HepG2 (cell line): ENCODE measurements around the gene ROBO3. TPM values are rescaled to one million over a fixed set of nuclear protein-coding genes. Genes with fewer than 3 reads are reported as not detected.

Experiments used
- ATAC-seq: fragments of 200-7000 bp; cut with Tn5 transposase; 3 replicates; pipeline ENCODE4 v1.9.1; 2020; ENCODE audit warnings: mild to moderate bottlenecking, moderate library complexity
- BruUV-seq: library from RNA; stranded (reverse); fragments of 400-500 nt; replicated peaks from 2 replicates; lab custom pipeline; 2021; lab: Mats Ljungman, UMichigan
- CTCF ChIA-PET: fragments of 300-600 bp; formaldehyde crosslinking; extraction: SDS; loops from one replicate; lab custom pipeline; 2021; ENCODE audit warnings: low total read pairs, inconsistent platforms, low intra/inter-chr PET ratio; lab: Yijun Ruan, JAX
- POLR2A ChIA-PET: fragments of 350-600 bp; sonication (Branson Sonifier 250); formaldehyde crosslinking; loops from one replicate; lab custom pipeline; 2020; ENCODE audit warnings: antibody characterized with exemption, inconsistent platforms; lab: Yijun Ruan, JAX
- DNase-seq: peaks from one replicate; pipeline ENCODE4 v3.0.0-alpha.2; 2015; ENCODE audit warnings: low spot score
- FAIRE-seq: peaks from 3 replicates; lab custom pipeline; 2011; peaks lifted over from hg19 to GRCh38; lab: Jason Lieb, UNC
- H2AFZ ChIP-seq: one replicate; pipeline ENCODE4 v1.6.1; 2011; ENCODE audit warnings: low read length, inconsistent platforms
- H3K27ac ChIP-seq: fragments of 300-600 bp; 3 replicates; pipeline ENCODE4 v1.8.0; 2011; ENCODE audit warnings: mixed run types, mild to moderate bottlenecking, mixed read lengths, low read length, inconsistent platforms; ENCODE audit not compliant: insufficient read depth; ENCODE audit errors: extremely low read length
- H3K27me3 ChIP-seq, 2 experiments: fragments of 200-600 bp in 1 of 2; 2 replicates in 1 of 2; 3 replicates in 1 of 2; pipeline versions ENCODE4 v1.6.0 to v1.8.0; 2011; ENCODE audit warnings: low read length in 2 of 2, mild to moderate bottlenecking in 2 of 2, moderate library complexity in 2 of 2, inconsistent platforms in 1 of 2; ENCODE audit not compliant: insufficient read depth in 2 of 2, control insufficient read depth in 1 of 2
- H3K36me3 ChIP-seq, 2 experiments: fragments of 200-600 bp in 1 of 2; replicated peaks in 1 of 2; 2 replicates in 1 of 2; 3 replicates in 1 of 2; pipeline versions ENCODE4 v1.5.1 to v1.8.0; 2011; ENCODE audit warnings: low read length in 2 of 2, inconsistent platforms in 1 of 2; ENCODE audit not compliant: insufficient read depth in 2 of 2, control insufficient read depth in 1 of 2
- H3K4me1 ChIP-seq: 2 replicates; pipeline ENCODE4 v1.5.1; 2012; ENCODE audit warnings: low read length, inconsistent platforms; ENCODE audit not compliant: insufficient read depth
- H3K4me2 ChIP-seq: 2 replicates; pipeline ENCODE4 v1.6.0; 2011; ENCODE audit warnings: low read depth, low read length, inconsistent platforms
- H3K4me3 ChIP-seq, 3 experiments: fragments of 200-600 bp in 1 of 3; sonication (generic), shearing (Covaris generic) in 1 of 3; replicated peaks in 1 of 3; 2 replicates each; pipeline ENCODE4 v1.5.1; 2011 to 2016; ENCODE audit warnings: low read length in 3 of 3, inconsistent platforms in 2 of 3, low read depth in 2 of 3, mild to moderate bottlenecking in 2 of 3, control low read depth in 1 of 3, mixed read lengths in 1 of 3; ENCODE audit not compliant: insufficient read depth in 1 of 3
- H3K79me2 ChIP-seq: one replicate; pipeline ENCODE4 v1.6.1; 2011; ENCODE audit warnings: low read length, inconsistent platforms; ENCODE audit not compliant: insufficient read depth
- H3K9ac ChIP-seq: 2 replicates; pipeline ENCODE4 v1.6.0; 2011; ENCODE audit warnings: mild to moderate bottlenecking, low read depth, low read length, inconsistent platforms; ENCODE audit not compliant: insufficient read depth
- H3K9me3 ChIP-seq: 2 replicates; pipeline ENCODE4 v1.5.1; 2012; ENCODE audit warnings: mild to moderate bottlenecking, low read length
- H4K20me1 ChIP-seq: 2 replicates; pipeline ENCODE4 v1.6.0; 2011; ENCODE audit warnings: inconsistent platforms, mild to moderate bottlenecking, low read length, moderate library complexity; ENCODE audit not compliant: insufficient read depth
- HCFC1 ChIP-seq: fragments of 150-350 bp; IDR thresholded peaks from 2 replicates; pipeline ENCODE4 v1.6.1; 2014; ENCODE audit warnings: low read depth, low read length
- HMGXB4 ChIP-seq, 2 experiments: sonication (generic) in 1 of 2; formaldehyde crosslinking in 1 of 2; IDR thresholded peaks; 2 replicates each; pipeline versions ENCODE4 v1.4.0 to v1.6.1; 2018 to 2020; ENCODE audit warnings: missing genetic modification reagents in 2 of 2, borderline replicate concordance in 1 of 2, low read depth in 1 of 2, mild to moderate bottlenecking in 1 of 2, missing biosample characterization in 1 of 2
- PHB2 ChIP-seq: fragments of 450-650 bp; IDR thresholded peaks from 2 replicates; pipeline ENCODE4 v1.6.1; 2018; ENCODE audit not compliant: partially characterized antibody
- STAG1 ChIP-seq: sonication (generic); formaldehyde crosslinking; IDR thresholded peaks from 2 replicates; pipeline ENCODE4 v1.4.0; 2020; ENCODE audit warnings: missing genetic modification reagents
- TBP ChIP-seq: sonication (generic); formaldehyde crosslinking; IDR thresholded peaks from 2 replicates; pipeline ENCODE4 v1.5.0; 2020; ENCODE audit warnings: missing genetic modification reagents
- WGBS: methylation state at CpG from one replicate; pipeline ENCODE4 v1.1.6; 2017; ENCODE audit warnings: low lambda C conversion rate; 5-methylcytosine and 5-hydroxymethylcytosine counted together
- in situ Hi-C: cut with HindIII; loops from 2 replicates; pipeline ENCODE4 v1.10.0; 2017; ENCODE audit warnings: low pct_unique_long_range_greater_than_20kb; ENCODE audit not compliant: extremely low pct_ligation_motif_present
- intact Hi-C: fragments of 100-400 bp; cut with micrococcal nuclease; formaldehyde crosslinking; loops from one replicate; pipeline ENCODE4 v1.10.0; 2022; ENCODE audit not compliant: unreplicated experiment
- polyA plus RNA-seq, 8 experiments: library from polyadenylated mRNA; depleted of rRNA in 3 of 8; stranded (reverse) in 7 of 8; unstranded in 1 of 8; fragments of >200 nt; fragmentation: Illumina TruSeq in 4 of 8; extraction: Trizol in 4 of 8; gene quantifications; 2 replicates each; pipeline versions ENCODE4 v1.2.1 to v1.2.3, GENCODE V29; 2011 to 2016; ENCODE audit warnings: low read depth in 4 of 8, missing spikeins in 1 of 8, mixed read lengths in 1 of 8; ENCODE audit not compliant: insufficient read depth in 1 of 8
- total RNA-seq, 5 experiments: library from RNA; depleted of rRNA; stranded (reverse); fragments of >200 nt; fragmentation: Illumina TruSeq; extraction: Trizol; gene quantifications; 2 replicates each; pipeline ENCODE4 v1.2.3, GENCODE V29; 2016; ENCODE audit warnings: low read depth in 1 of 5
- TF ChIP-seq, protein P1 (sequence below): sonication (generic); formaldehyde crosslinking; IDR thresholded peaks from 2 replicates; pipeline ENCODE4 v1.5.0; 2020; ENCODE audit warnings: mild to moderate bottlenecking, missing genetic modification reagents, moderate library complexity

The ROBO3 gene
- total and polyA plus RNA-seq, 2 of the 13 experiments (the other 11 are each of a cell fraction or from before 2014, with no cell fraction given), result 0.07 to 2.4 TPM

GRCh38 chr11:124915541-124916369 is 50.5 kb downstream of the ROBO3 start:
- Histone ChIP-seq H3K9ac (no peak overlapping the region), H3K4me3 (no peak overlapping the region), H3K9me3 (peaks cover 12% of the 10 kb centered on the region), H3K27me3 (no peaks in the 10 kb centered on the region), H3K4me1 (peaks cover 19% of the 10 kb centered on the region), H3K27ac (no peak overlapping the region), H3K79me2 (no peaks in the 10 kb centered on the region), H4K20me1 (no peaks in the 10 kb centered on the region), H2AFZ (no peak overlapping the region), H3K36me3 (no peaks in the 10 kb centered on the region), H3K4me2 (no peak overlapping the region)
- intact Hi-C loops (no loop called here), in situ Hi-C loops (no loop called here)
- DNase-seq (no peak), ATAC-seq (peak; percentile 85), FAIRE-seq (no peak)
- 73% methylated on average over 3 of the region's 3 CpGs for WGBS
- no TSS peak for BruUV-seq
- TF ChIP-seq TBP (CRISPR knock-in tag) (no peak), HMGXB4 (CRISPR knock-in tag; IDR thresholded peaks at IDR 0.05; ENCODE audit: borderline replicate concordance in 1 of 2, low read depth in 1 of 2) (no peak), HCFC1 (no peak), STAG1 (CRISPR knock-in tag) (peak; percentile 67), PHB2 (no peak)
- TF ChIP-seq, protein P1, sequence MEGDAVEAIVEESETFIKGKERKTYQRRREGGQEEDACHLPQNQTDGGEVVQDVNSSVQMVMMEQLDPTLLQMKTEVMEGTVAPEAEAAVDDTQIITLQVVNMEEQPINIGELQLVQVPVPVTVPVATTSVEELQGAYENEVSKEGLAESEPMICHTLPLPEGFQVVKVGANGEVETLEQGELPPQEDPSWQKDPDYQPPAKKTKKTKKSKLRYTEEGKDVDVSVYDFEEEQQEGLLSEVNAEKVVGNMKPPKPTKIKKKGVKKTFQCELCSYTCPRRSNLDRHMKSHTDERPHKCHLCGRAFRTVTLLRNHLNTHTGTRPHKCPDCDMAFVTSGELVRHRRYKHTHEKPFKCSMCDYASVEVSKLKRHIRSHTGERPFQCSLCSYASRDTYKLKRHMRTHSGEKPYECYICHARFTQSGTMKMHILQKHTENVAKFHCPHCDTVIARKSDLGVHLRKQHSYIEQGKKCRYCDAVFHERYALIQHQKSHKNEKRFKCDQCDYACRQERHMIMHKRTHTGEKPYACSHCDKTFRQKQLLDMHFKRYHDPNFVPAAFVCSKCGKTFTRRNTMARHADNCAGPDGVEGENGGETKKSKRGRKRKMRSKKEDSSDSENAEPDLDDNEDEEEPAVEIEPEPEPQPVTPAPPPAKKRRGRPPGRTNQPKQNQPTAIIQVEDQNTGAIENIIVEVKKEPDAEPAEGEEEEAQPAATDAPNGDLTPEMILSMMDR (CRISPR knock-in tag), result peak; percentile 64
- CTCF ChIA-PET, result no interaction called here
- POLR2A ChIA-PET, result interaction anchor here (1.4 kb wide), 1 partner anchor 38 kb away, joined by 3 read pairs; the partner anchor contains the start of gene CCDC15
